GM19395 (cell line): ENCODE data around the gene SLX4.
A peak's percentile ranks its signal among the peaks of the same experiment; 100 is the strongest.
"Not testable (repeated sequence)": the region's sequence is repeated elsewhere in the genome, so short reads cannot be mapped to it uniquely, and the experiment has no call there.

Experiments
- ATAC-seq: cut with Tn5 transposase; IDR thresholded peaks from one replicate; pipeline ENCODE4 v1.9.1; 2021; ENCODE audit warnings: mild to moderate bottlenecking, moderate library complexity; ENCODE audit not compliant: unreplicated experiment

SLX4 gene

GRCh38 chr16:3611146-3611975 is at the start of gene SLX4:
Gene SLX4, minus strand, starts transcription at chr16:3611606. Its CDS starts 2,642 bp downstream, at chr16:3608964.
- peak; percentile 76 for ATAC-seq

GRCh38 chr16:3659251-3659650 is 47.8 kb upstream of the SLX4 start:
- no peak for ATAC-seq

GRCh38 chr16:3656491-3657468 is 45.4 kb upstream of the SLX4 start:
- ATAC-seq = no peak

- not testable (repeated sequence) for ATAC-seq
These were observed 44.7 kb upstream of the SLX4 start for GRCh38 chr16:3656160-3656490.

- ATAC-seq = no peak
These were observed 44.2 kb upstream of the SLX4 start for GRCh38 chr16:3655396-3656159.

- ATAC-seq = no peak
These were observed 43.6 kb upstream of the SLX4 start for GRCh38 chr16:3655030-3655395.

GRCh38 chr16:3654249-3654991 is 43.0 kb upstream of the SLX4 start, which contains the start of gene DNASE1:
Gene DNASE1, plus strand, starts transcription at chr16:3654691. Its CDS starts 683 bp downstream, at chr16:3655374.
- no peak for ATAC-seq

- no peak for ATAC-seq
These were observed 41.2 kb upstream of the SLX4 start for GRCh38 chr16:3652373-3653195.

GRCh38 chr16:3651461-3652372 is 40.3 kb upstream of the SLX4 start:
- no peak for ATAC-seq

- ATAC-seq = no peak
These were observed 39.3 kb upstream of the SLX4 start for GRCh38 chr16:3650631-3651265.

- ATAC-seq = no peak
These were observed 35.0 kb upstream of the SLX4 start for GRCh38 chr16:3646348-3646920.

GRCh38 chr16:3645504-3646347 is 34.3 kb upstream of the SLX4 start:
- no peak for ATAC-seq

- ATAC-seq = no peak
These were observed 33.7 kb upstream of the SLX4 start for GRCh38 chr16:3645108-3645503.

GRCh38 chr16:3643095-3643730 is 31.8 kb upstream of the SLX4 start:
- no peak for ATAC-seq

- ATAC-seq = no peak
These were observed 31.1 kb upstream of the SLX4 start for GRCh38 chr16:3642397-3643094.
